GM21723 (cell line): ENCODE data around the gene MBOAT1.
A peak's percentile ranks its signal among the peaks of the same experiment; 100 is the strongest.
"Not testable (repeated sequence)": the region's sequence is repeated elsewhere in the genome, so short reads cannot be mapped to it uniquely, and the experiment has no call there.

Experiments
- ATAC-seq: cut with Tn5 transposase; IDR thresholded peaks from one replicate; pipeline ENCODE4 v1.9.1; 2021; ENCODE audit warnings: mild to moderate bottlenecking, moderate library complexity; ENCODE audit not compliant: unreplicated experiment

MBOAT1 gene

DNA sequence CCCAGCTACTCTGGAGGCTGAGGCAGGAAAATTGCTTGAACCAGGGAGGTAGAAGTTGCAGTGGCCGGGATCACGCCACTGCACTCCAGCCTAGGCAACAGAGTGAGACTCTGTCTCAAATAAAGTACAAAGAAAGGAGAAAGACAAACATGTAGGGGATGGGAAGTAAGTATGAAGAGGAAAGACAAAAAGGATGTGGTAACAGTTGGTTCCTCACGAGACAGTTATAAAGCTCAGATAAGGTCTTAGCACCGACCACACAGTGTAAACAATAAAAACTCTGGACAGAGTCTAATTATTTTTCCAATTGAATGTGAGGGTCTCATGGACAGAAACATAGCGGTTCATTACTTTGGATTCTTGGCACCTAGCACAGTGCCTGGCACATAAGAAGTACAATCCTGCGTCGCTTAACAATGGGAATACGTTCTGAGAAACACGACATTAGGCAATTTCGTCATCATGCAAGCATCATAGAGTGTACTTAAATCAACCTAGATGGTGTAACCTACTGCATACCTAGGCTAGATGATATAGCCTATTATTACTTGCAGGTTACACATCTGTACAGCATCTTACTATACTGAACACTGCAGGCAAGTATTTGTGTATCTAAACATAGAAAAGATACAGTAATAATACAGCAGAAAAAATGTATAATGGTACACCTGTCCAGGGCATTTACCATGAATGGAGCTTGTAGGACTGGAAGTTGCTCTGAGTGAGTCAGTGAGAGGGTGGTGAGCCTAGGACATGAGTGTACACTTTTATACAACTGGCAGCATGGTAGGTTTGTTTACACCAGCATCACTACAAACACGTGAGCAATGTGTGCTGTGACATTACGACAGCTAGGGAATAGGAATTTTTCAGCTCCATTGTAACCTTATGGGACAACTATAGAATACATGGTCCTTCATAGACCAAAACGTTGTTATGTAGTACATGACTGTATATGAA, 38.2 kb downstream of the MBOAT1 start:
- peak; percentile 68 for ATAC-seq

DNA sequence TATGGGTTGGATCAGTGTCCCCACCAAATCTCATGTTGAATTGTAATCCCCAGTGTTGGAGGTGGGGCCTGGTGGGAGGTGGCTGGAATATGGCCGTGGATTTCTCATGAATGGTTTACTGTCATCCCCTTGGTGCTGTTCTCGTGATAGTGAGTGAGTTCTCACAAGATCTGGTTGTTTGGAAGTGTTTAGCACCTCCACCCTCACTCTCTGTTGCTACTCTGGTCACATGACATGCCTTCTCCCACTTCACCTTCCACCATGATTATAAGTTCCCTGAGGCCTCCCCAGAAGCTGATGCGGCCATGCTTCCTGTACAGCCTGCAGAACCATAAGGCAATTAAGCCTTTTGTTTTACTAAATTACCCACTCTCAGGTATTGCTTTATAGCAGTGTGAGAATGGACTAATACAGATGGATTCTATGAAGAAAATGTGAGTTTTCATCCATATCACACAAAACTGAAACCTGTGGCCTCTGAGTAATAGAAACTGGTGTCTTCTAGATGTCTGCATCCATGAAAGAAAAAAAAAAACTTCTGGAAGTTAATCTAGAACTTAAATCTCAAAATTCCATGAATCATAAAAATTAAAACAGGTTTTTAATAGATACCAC, 39.3 kb downstream of the MBOAT1 start:
- ATAC-seq = no peak

DNA sequence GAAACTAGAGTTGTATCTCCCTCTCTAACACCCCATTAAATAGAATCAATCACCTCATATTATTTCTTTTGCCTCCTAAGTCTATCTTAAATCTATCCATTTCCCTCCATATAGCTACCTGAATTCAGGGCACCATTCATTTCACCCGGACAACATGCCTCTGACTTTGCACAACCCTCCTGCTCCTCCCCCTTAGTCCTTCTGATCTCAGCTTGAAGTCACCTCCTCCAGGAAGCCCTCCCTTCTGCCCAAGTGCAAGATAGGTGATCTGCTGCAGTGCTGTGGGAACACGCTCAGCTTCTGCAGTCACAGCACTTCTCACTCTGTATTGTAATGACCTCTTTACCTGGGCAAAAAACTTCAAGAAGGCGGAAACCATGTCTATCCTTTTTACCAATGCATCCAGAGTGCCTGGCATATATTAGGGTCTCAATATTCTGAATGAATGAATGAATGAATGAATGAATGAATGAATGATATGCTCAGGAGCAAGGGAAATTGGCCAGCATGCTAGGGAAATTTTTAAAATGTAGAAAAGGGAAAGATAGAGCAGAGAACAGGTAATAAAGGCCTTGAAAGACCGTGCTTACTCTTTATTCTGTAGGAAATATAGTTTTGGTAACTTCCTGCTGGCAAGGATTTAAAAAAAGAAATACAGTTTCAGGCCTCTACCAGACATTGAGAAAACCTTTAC, 41.7 kb downstream of the MBOAT1 start:
- no peak for ATAC-seq

DNA sequence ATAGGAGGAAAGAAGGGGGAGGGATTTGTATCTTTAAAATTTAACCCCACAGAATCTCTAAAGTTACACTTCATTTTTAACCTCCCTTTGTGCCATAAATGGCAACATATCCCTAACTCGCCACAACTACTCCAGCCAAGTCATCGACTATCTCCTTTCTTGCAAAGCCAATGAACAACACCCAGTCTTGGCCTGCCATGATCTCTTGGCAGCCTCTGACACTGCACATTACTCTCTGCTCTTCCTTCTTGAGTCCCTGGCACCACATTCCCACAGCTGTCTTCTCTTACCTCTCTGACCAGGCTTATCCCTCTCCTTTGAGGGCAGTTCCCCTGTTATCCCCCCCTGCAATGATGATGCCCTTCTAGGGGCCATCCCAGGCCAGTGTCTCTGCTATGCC, 42.5 kb downstream of the MBOAT1 start:
- ATAC-seq = no peak

DNA sequence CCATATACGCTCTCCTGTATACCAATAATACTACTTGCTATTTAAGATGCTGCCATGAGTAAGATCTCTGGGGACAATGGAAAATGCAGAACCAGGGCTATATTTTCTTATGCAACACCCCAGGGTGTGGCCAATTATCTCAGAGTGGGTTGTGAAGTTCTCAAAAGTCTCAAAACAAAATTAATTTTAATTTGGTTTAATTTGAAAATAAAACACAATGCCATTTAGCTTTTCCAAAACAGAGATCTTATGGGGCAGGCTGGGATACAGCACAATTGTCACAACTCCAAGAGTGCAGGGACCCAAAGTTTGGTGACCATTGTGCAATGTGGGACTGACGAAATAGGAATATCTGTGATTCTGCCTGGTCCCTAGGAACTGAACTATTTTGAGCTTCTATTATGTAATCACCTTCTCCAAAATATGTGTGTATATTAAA, 43.1 kb downstream of the MBOAT1 start:
- ATAC-seq = no peak

DNA sequence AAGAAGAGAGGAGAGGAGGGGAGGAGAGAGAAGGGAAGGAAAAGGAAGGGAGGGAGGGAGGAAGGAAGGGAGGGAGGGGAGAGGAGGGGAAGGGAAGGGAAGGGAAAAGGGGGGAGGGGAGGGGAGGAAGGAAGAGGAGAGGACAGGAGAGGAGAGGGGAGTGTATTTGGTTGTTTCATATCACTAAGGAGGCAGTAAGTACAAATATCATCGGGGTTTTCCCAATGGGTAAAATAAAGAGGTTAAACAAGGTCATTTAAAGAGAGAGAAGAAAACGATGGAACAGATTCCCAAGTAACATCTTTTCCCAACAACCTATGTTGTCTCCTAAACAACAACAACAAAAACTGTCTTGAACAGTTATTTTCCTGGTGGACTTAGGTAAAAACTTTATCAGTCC, 43.6 kb downstream of the MBOAT1 start:
- ATAC-seq = no peak

DNA sequence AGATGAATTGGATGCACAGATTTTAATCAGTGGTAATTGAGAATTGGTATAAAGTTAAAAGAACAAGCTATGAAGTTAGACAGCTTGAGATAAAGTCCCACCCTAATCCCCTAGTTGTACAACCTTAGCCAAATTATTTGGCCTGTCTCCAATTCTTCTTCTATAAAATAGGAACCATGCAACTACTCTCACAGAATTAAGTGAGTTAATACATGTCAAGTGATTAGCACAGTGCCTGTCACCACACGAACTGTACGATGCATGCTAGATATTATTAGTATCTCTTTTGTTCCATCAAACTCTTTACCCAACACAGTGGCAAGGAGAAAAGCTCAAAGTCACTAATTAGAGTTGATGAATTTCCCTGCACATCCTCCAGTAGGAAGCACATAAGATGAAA, 44.7 kb downstream of the MBOAT1 start:
- ATAC-seq = no peak

DNA sequence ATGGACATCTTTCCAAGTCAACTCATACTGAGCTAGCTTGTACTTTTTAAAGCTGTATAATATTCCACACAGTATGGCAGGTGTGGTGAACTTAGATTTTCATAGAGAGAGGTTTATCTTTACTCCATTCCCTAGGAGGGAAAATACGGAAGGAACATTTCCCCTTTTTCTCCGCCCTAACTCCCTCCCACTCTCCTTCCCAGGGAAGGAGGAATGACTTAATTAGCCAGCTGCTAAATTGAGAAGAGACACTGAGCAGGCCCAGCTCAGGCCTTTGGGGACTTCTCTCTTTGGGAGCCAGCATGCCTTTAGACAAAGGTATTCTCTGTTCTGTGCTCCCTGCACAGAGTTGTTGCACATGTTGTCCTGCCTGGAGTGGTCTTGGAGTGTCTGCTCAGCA, 46.1 kb downstream of the MBOAT1 start:
- ATAC-seq = no peak

DNA sequence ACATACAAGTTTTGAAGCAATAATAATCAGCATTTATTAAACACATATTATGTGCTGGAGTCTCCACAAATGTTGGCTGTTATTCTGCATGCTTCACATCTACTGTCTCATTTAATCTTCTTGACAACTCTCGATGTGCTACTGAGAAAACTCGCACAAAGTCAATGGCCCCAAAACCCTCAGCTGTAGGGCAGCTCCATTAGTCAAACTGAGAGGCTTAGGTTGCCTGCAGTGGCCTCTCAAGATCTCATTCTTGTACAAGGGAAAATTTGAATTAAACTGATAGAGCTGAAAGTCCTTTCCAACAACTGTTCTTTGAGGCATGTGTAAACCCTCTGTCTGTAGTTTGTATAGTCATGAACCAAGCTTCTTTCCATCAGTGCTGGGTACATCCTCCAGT, 49.8 kb downstream of the MBOAT1 start:
- no peak for ATAC-seq

DNA sequence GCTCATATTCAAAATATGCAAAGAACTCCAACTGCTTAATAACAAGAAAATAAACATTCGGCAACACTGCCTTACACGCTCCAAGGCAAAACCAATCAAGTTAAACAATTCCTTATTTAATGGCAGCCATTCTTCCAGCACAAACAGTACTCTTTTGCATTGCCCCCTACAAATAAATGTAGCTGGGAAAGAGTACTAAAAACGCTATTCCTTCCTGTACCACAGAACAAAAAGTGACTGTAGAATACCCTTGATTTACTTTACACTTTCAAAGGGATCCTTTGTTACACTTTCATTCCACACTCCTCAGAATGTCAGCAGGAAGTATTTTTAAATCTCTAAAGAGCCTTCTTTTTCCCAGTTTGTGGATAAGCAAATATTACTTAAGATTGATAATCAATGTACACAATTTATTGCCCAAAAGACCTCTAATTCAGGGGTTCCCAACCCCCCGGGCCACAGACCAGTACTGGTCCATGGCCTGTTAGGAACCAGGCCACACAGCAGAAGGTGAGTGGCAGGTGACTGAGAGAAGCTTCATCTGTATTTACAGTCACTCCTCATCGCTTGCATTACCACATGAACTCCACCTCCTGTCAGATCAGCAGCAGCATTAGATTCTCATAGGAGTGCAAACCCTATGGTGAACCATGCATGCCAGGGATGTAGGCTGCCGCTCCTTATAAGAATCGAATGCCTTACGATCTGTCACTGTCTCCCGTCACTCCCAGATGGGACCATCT, 51.6 kb downstream of the MBOAT1 start:
- no peak for ATAC-seq

DNA sequence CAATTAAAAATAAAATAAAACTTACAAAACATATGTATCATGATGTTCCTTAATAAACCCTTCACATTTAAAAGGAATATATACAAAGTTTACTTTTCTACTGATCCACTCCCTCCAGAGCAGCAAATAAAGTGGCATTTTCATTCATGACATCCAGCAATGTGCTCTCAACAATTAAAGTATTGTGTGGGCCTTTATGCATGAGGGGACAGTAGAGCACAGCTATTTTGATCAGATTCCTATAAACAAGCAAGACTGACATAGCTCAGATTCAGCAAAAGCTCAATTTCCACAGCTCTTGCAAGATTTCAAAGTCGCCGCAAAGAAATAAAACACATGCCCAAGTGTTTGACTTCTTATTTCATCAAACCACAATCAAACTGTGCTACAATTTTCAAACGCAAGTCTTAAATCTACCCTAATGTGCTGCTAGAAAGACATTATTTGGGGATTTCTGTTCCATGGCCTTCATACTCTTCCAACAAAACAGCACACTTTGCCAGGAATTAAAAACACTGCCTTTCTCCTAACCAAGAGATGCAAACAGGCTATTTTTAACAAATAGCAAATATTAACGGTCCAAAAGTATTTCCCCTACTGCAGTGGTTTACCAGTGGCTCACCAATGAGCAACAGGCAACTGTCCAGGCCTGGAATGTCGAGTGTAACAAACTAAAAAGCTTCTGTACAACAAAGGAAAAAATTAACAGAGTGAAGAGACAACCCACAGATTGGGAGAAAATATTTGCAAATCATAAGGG, 52.3 kb downstream of the MBOAT1 start:
- ATAC-seq = no peak

DNA sequence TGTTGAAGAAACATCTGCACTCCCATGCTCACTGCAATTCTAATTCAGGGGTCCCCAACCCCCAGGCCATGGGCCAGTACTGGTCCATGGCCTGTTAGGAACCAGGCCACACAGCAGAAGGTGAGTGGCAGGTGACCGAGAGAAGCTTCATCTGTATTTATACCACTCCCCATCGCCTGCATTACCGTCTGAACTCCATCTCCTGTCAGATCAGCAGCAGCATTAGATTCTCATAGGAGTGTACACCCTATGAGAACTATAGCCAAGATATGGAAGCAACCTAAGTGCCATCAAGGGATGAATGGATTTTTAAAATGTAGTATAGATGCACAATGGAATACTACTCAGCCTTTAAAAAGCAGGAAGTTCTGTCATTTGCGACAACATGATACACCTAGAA, 53.2 kb downstream of the MBOAT1 start:
- ATAC-seq = no peak

DNA sequence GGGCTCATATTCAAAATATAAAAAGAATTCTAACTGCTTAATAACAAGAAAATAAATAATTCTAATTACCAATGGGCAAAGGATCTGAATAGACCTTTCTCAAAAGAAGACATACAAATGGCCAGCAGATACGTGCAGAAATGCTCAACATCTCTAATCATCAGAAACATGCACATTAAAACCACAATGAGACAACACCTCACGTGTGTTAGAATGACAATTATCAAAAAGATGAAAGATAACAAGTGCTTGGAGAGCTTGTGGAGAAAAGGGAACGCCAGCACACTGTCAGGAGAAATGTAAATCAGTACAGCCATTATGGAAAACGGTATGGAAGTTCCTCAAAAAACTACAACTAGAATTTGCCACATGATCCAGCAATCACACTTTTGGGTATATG, 53.6 kb downstream of the MBOAT1 start:
- no peak for ATAC-seq

DNA sequence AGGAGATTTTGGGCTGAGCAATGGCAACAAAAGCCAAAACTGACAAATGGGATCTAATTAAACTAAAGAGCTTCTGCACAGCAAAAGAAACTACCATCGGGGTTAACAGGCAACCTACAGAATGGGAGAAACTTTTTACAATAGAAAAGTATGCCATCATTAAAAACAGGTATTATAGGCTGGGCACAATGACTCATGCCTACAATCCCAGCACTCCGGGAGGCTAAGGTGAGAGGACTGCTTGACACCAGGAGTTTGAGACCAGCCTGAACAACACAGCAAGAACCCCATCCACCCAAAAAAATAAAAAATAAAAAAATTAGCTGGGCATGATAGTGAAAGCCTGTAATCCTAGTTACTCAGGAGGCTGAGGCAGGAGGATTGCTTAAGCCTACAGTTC, 55.4 kb downstream of the MBOAT1 start:
- no peak for ATAC-seq

DNA sequence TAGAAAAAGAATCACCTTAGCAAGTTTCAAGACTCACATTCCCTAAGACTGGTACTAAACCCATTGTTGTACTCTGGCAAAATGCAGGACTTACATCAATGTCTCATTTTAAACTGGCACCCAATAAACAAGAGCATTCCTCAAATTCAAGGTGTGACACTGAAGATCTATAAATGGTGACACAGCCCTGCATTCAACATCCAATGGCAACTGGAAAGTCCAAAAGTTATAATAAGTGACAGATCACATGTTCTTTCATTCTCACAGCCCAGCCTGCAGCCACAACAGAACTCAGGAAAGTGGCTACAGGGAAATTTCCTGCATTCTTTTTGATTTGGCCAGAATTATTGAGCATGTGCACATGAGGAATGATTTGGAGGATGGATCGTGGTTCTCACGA, 57.5 kb downstream of the MBOAT1 start:
- no peak for ATAC-seq

DNA sequence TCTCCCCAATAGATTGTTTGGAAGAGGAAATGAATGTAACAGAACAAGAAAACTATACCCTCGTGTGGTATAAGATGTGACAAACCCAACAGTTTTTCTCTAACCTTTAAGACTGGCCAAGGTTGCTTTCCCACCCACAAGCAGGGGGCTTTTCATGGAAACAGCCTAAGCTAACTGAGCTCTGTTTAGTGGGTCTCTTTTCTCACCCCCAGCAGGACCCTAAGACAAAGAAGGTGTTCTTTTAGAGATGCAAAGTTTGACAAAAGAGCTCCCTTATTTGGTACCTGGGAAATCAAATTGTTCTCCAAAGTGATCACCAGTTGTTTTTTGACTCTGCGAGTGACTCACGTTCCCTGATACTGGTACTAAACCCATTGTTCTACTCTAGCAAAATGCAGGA, 59.1 kb downstream of the MBOAT1 start:
- ATAC-seq = no peak

DNA sequence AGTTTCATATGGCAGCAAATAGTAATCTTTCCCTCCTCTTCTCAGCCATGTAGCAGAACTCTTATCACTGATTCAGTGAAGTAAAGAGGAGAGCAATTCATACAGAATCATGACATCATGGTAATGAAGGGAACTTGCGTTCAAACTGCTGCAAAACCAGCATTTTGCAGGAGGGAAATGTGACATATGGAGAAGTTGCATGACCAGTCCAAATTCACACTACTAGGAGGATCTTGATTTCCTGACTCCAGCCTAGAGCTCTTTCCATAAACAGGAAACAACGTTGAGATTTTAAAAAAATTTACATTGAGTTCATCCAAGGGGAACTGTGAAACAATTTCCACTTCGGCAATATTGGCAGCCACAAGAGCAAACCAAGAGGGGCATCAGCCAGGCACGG, 63.8 kb downstream of the MBOAT1 start:
- no peak for ATAC-seq

DNA sequence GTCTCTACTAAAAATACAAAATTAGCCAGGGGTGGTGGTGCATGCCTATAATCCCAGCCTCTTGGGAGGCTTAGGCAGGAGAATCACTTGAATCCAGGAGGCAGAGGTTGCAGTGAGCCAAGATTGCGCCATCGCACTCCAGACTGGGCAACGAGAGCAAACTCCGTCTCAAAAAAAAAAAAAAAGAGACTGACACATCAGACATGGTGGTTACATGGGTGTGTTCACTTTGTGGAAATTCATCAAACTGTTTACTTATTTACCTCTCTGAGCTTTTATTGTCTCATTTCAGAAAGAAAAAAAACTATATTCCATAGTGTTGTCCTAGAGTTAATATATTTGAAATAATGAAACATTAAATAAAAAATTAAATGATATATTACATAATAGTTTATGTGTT, 64.8 kb downstream of the MBOAT1 start:
- no peak for ATAC-seq

DNA sequence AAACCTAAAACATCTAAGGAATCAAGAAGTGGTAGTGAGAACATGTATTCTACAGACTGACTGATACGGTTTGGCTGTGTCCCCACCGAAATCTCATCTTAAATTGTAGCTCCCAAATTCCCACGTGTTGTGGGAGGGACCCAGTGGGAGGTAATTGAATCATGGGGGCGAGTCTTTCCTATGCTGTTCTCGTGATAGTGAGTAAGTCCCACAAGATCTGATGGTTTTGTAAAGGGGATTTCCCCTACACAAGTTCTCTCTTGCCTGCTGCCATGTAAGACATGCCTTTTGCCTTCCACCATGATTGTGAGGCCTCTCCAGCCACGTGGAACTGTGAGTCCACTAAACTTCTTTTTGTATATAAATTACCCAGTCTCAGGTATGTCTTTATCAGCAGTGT, 65.4 kb downstream of the MBOAT1 start:
- ATAC-seq = not testable (repeated sequence)

DNA sequence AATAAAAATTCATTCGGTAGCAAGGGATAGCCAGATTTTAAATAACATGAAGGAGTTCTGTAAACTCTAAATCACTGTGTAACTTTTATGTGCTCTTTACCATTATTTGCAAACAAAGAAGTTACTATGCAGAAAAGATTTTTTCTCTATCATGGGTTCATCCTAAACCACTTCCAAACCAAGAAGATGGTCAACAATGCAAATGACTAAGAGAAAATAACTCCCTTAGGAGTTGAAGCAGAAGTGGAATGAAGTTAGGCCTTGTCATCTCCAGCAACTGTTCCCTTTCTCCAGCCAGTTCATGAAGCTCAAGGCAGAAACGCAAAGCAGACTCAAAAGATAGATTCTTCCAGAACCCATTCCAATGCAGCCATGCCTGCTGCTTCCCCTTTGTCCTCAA, 66.0 kb downstream of the MBOAT1 start:
- no peak for ATAC-seq
